Body of pancreas (tissue), 4 donors: ENCODE results near the gene MCCC2.

Experiments used
- CTCF ChIP-seq, 7 experiments: fragments of 450-650 bp in 4 of 7; fragments of 200-600 bp in 3 of 7; sonication (generic) in 3 of 7; IDR thresholded peaks; one replicate each; pipeline ENCODE4 v1.5.1; 2016 to 2019; ENCODE audit warnings: antibody characterized with exemption in 7 of 7
- POLR2A ChIP-seq, 3 donors: fragments of 450-650 bp; IDR thresholded peaks; one replicate each; pipeline ENCODE4 v1.6.1; 2016; ENCODE audit warnings: antibody characterized with exemption in 3 of 3, mild to moderate bottlenecking in 2 of 3

GRCh38 chr5:71695595-71695994, 108.5 kb downstream of the MCCC2 start:
- TF ChIP-seq CTCF (IDR thresholded peaks at IDR 0.05) (no peak), POLR2A (IDR thresholded peaks at IDR 0.05) (no peak)
